Bronchial epithelial cell (primary cell): ENCODE measurements around the gene ILDR1. TPM values are rescaled to one million over a fixed set of nuclear protein-coding genes. Genes with fewer than 3 reads are reported as not detected.

ENCODE experiments used
- DNase-seq: peaks from one replicate; pipeline ENCODE4 v3.0.0-alpha.2; 2010; ENCODE audit warnings: low read depth
- FAIRE-seq: peaks from 2 replicates; lab custom pipeline; 2011; peaks lifted over from hg19 to GRCh38; lab: Jason Lieb, UNC
- H3K27me3 ChIP-seq: 2 replicates; pipeline ENCODE4 v1.5.1; 2011; ENCODE audit warnings: low read length; ENCODE audit not compliant: control insufficient read depth, insufficient read depth
- H3K36me3 ChIP-seq: 2 replicates; pipeline ENCODE4 v1.5.1; 2011; ENCODE audit warnings: low read length; ENCODE audit not compliant: control insufficient read depth, insufficient read depth
- H3K4me3 ChIP-seq: 2 replicates; pipeline ENCODE4 v1.5.1; 2011; ENCODE audit warnings: mild to moderate bottlenecking, low read depth, low read length, control low read depth
- CTCF ChIP-seq: IDR thresholded peaks from 2 replicates; pipeline ENCODE4 v1.5.1; 2011; ENCODE audit warnings: mild to moderate bottlenecking, moderate library complexity, low read length, control low read depth, inconsistent platforms; ENCODE audit not compliant: insufficient read depth, severe bottlenecking
- total RNA-seq: library from RNA; depleted of rRNA; stranded (reverse); fragments of >200 nt; gene quantifications from 2 replicates; pipeline ENCODE4 v1.2.1, GENCODE V29; 2014

Gene ILDR1
- total RNA-seq, 1 donor from 2014 or later: 1.6 TPM

- Histone ChIP-seq H3K4me3 (no peak overlapping the region), H3K27me3 (no peaks in the 10 kb centered on the region), H3K36me3 (no peaks in the 10 kb centered on the region)
- TF ChIP-seq CTCF: no peak
- FAIRE-seq (no peak), DNase-seq (no peak)
These were observed 60.8 kb downstream of the ILDR1 start for GRCh38 chr3:121961283-121961682.

GRCh38 chr3:121958801-121959200, 63.2 kb downstream of the ILDR1 start:
- H3K36me3 ChIP-seq: no peaks in the 10 kb centered on the region
- no peak overlapping the region for H3K4me3 ChIP-seq
- DNase-seq: no peak
- FAIRE-seq: no peak
- TF ChIP-seq CTCF: no peak
- H3K27me3 ChIP-seq: no peaks in the 10 kb centered on the region

GRCh38 chr3:121957674-121958415, 64.2 kb downstream of the ILDR1 start:
- Histone ChIP-seq H3K36me3 (no peaks in the 10 kb centered on the region), H3K27me3 (no peaks in the 10 kb centered on the region), H3K4me3 (no peak overlapping the region)
- no peak for DNase-seq
- FAIRE-seq: no peak
- no peak for TF ChIP-seq CTCF

GRCh38 chr3:121956363-121956762, 65.7 kb downstream of the ILDR1 start:
- DNase-seq: no peak
- Histone ChIP-seq H3K36me3 (no peaks in the 10 kb centered on the region), H3K27me3 (no peaks in the 10 kb centered on the region), H3K4me3 (no peak overlapping the region)
- FAIRE-seq: no peak
- no peak for TF ChIP-seq CTCF

GRCh38 chr3:121951291-121951919, 70.6 kb downstream of the ILDR1 start:
- no peak for TF ChIP-seq CTCF
- DNase-seq (peak; percentile 46), FAIRE-seq (no peak)
- H3K27me3 ChIP-seq: no peaks in the 10 kb centered on the region
- H3K4me3 ChIP-seq: no peak overlapping the region
- H3K36me3 ChIP-seq: no peaks in the 10 kb centered on the region
